H1 (cell line): ENCODE measurements around the gene KLC4. TPM values are rescaled to one million over a fixed set of nuclear protein-coding genes. Genes with fewer than 3 reads are reported as not detected.

Experiments
- ASH2L ChIP-seq: fragments of 200-600, 300-600 bp; sonication (generic); IDR thresholded peaks from one replicate; pipeline ENCODE4 v1.7.1; 2017; ENCODE audit warnings: low read length
- CEBPB ChIP-seq: IDR thresholded peaks from 2 replicates; pipeline ENCODE4 v1.6.1; 2012; ENCODE audit warnings: low read depth, low read length
- CHD1 ChIP-seq: IDR thresholded peaks from 2 replicates; pipeline ENCODE4 v1.6.1; 2012; ENCODE audit warnings: low read depth, low read length, improper control_type of control experiment
- EGR1 ChIP-seq: IDR thresholded peaks from 2 replicates; pipeline ENCODE4 v1.6.1; 2011; ENCODE audit warnings: low read depth, low read length, borderline replicate concordance
- HDAC2 ChIP-seq, 2 experiments: fragments of 300-600 bp in 1 of 2; sonication (generic) in 1 of 2; IDR thresholded peaks; 2 replicates each; pipeline ENCODE4 v1.6.1; 2011 to 2012; ENCODE audit warnings: low read depth in 2 of 2, low read length in 2 of 2, mild to moderate bottlenecking in 2 of 2, moderate library complexity in 2 of 2, borderline replicate concordance in 1 of 2, inconsistent platforms in 1 of 2
- JUN ChIP-seq: IDR thresholded peaks from 2 replicates; pipeline ENCODE4 v1.6.1; 2011; ENCODE audit warnings: low read depth, mild to moderate bottlenecking, improper control_type of control experiment, low read length
- NANOG ChIP-seq: IDR thresholded peaks from 2 replicates; pipeline ENCODE4 v1.6.1; 2011; ENCODE audit warnings: low read length, low read depth, mild to moderate bottlenecking, inconsistent platforms; ENCODE audit not compliant: insufficient read depth, poor library complexity, severe bottlenecking
- POLR2AphosphoS5 ChIP-seq: IDR thresholded peaks from 2 replicates; pipeline ENCODE4 v1.6.1; 2011; ENCODE audit warnings: low read depth, low read length
- SP2 ChIP-seq: IDR thresholded peaks from 2 replicates; pipeline ENCODE4 v1.6.1; 2012; ENCODE audit warnings: mild to moderate bottlenecking, low read length, inconsistent platforms
- TAF1 ChIP-seq: IDR thresholded peaks from 2 replicates; pipeline ENCODE4 v1.6.1; 2011; ENCODE audit warnings: mild to moderate bottlenecking, low read depth, low read length
- polyA plus RNA-seq, 7 experiments: library from polyadenylated mRNA; depleted of rRNA in 3 of 7; stranded (reverse) in 5 of 7; unstranded in 2 of 7; fragments of >200 nt in 5 of 7; fragments of 200-250 nt in 2 of 7; gene quantifications; 1 replicate in 5 of 7; 2 replicates in 1 of 7; 4 replicates in 1 of 7; pipeline versions ENCODE4 v1.2.1 to v1.2.3, GENCODE V29; 2011 to 2013; ENCODE audit warnings: missing spikeins in 2 of 7, mixed read lengths in 2 of 7
- total RNA-seq: library from RNA; stranded (reverse); fragmentation: NEBNext Ultra II Directional; extraction: Animal tissue kit (Norgen Biotek cat#: 25700); gene quantifications from 2 replicates; pipeline ENCODE4 v1.2.1, GENCODE V29; 2021

The KLC4 gene
- total and polyA plus RNA-seq, 2 of the 8 experiments (the other 6 are each of a cell fraction or from before 2014, with no cell fraction given), result 15.7 to 28.5 TPM

- TF ChIP-seq CHD1 (no peak), POLR2AphosphoS5 (0 out of 2 replicates have a peak, but pooled peaks have one; percentile 23), HDAC2 (IDR thresholded peaks at IDR 0.05; ENCODE audit: borderline replicate concordance in 1 of 2, low read depth in 2 of 2, low read length in 2 of 2) (0 out of 4 replicates have a peak, but pooled peaks of 1 of the 2 experiments have one; percentile 69), ASH2L (peak; percentile 81), TAF1 (peak; percentile 47; the same call in 1 of the 2 replicates), SP2 (no peak), JUN (no peak), NANOG (peak; percentile 8), EGR1 (peak; percentile 91), CEBPB (no peak)
- TF ChIP-seq, all 59 proteins: peak for 9
These were observed 16.4 kb downstream of the KLC4 start, which contains the start of gene PTK7 (continued) for GRCh38 chr6:43075670-43076463.
